ENCODE measurements around the gene CST7.

DNA sequence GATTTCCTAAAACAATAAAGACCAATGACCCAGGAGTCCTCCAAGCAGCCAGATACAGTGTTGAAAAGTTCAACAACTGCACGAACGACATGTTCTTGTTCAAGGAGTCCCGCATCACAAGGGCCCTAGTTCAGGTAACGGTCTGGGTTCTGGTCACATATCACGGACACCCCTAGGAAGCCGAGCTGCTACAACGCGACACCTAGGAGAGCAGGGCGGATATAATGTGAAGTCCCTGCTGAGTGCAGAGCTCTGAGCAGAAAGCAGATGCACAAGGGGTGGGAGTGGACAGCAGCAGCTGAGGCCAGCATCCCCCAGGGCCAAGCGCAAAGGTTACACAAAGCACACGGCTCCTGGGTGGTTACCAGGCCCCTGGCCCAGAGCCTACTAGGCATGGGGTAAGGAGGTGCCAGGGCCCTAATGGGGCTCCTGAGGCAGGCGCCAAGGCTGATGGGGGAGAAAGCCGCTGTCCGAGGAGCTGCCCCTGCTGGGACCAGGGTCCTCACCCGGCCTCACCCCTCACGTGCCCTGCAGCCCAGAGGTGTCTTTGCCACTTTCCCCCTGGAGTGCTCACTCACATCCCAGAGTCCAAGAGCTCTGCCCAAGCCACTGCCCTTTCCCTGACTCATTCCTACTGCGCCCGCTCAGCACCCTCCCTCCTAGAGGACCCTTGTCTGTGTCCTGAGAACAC, 8.4 kb downstream of the CST7 start:
- TF ChIP-seq POLR2AphosphoS5 (IDR thresholded peaks at IDR 0.05; ENCODE audit: low read depth), result no peak
- TF ChIP-seq CTCF (IDR thresholded peaks at IDR 0.05; ENCODE audit: insufficient read depth, low read length), result no peak
- TF ChIP-seq, protein P1, sequence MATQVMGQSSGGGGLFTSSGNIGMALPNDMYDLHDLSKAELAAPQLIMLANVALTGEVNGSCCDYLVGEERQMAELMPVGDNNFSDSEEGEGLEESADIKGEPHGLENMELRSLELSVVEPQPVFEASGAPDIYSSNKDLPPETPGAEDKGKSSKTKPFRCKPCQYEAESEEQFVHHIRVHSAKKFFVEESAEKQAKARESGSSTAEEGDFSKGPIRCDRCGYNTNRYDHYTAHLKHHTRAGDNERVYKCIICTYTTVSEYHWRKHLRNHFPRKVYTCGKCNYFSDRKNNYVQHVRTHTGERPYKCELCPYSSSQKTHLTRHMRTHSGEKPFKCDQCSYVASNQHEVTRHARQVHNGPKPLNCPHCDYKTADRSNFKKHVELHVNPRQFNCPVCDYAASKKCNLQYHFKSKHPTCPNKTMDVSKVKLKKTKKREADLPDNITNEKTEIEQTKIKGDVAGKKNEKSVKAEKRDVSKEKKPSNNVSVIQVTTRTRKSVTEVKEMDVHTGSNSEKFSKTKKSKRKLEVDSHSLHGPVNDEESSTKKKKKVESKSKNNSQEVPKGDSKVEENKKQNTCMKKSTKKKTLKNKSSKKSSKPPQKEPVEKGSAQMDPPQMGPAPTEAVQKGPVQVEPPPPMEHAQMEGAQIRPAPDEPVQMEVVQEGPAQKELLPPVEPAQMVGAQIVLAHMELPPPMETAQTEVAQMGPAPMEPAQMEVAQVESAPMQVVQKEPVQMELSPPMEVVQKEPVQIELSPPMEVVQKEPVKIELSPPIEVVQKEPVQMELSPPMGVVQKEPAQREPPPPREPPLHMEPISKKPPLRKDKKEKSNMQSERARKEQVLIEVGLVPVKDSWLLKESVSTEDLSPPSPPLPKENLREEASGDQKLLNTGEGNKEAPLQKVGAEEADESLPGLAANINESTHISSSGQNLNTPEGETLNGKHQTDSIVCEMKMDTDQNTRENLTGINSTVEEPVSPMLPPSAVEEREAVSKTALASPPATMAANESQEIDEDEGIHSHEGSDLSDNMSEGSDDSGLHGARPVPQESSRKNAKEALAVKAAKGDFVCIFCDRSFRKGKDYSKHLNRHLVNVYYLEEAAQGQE (IDR thresholded peaks at IDR 0.05; ENCODE audit: insufficient replicate concordance, low read depth), result no peak
